ENCODE measurements around the gene ANTXR1. TPM values are rescaled to one million over a fixed set of nuclear protein-coding genes. Genes with fewer than 3 reads are reported as not detected.

The ANTXR1 gene
- total RNA-seq, 1 experiment from 2014 or later = 0.66 TPM

DNA sequence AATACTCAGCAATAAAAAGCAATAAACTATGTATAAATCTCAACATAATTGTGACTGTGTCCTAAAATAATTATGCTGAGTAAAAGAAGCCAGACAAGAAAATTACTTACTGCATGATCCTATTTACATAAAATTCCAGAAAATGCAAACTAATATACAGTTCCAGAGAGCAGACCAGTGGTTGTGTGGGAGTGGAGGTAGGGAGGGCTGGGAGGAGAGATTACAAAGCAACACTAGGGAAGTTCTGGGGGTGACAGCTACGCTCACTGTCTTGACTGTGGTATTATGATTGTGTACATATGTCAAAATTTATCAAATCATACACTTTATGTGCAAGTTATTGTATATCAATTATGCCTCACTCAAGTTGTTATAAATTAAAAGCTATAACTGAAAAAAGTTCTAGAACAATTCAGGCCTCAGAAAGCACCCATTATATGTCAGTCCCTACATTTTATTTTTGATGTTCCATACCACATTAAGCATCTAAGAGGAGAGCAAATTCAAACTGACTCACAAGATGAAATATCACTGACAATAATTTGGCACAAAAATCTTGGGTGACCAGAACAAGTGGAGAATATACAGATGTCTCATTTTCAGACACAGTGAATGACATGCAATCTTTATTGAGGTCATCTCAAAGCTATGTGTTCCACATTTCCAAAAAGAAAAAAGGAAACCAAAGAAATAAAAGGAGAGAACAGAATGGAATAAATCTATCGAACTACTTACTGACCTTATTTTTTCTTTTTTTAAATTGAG lies 85.1 kb downstream of the ANTXR1 start:
- no peak overlapping the region for H3K4me3 Mint-ChIP-seq (ENCODE audit: low read depth, unreplicated experiment)
- no peak for DNase-seq
- no peak for TF ChIP-seq CTCF (IDR thresholded peaks at IDR 0.05; ENCODE audit: unreplicated experiment)
- no peak overlapping the region for H3K27ac Mint-ChIP-seq (ENCODE audit: unreplicated experiment)
- CTCF ChIA-PET = interaction anchor here (0.6 kb wide), 2 partner anchors 335 to 976 kb away, joined by 3 to 4 read pairs; no protein-coding TSS in a partner anchor
- no TSS peak for BruUV-seq (replicated peaks)
- peaks cover 39% of the 10 kb centered on the region for H3K27me3 Mint-ChIP-seq (ENCODE audit: unreplicated experiment)
- no peaks in the 10 kb centered on the region for H3K9me3 Mint-ChIP-seq (ENCODE audit: low read depth, unreplicated experiment)
- no peaks in the 10 kb centered on the region for H3K36me3 Mint-ChIP-seq (ENCODE audit: insufficient read depth, unreplicated experiment)
- intact Hi-C loops (cut with micrococcal nuclease; ENCODE audit: unreplicated experiment) = no loop called here
- H3K4me1 Mint-ChIP-seq (ENCODE audit: low read depth, unreplicated experiment) = no peaks in the 10 kb centered on the region

DNA sequence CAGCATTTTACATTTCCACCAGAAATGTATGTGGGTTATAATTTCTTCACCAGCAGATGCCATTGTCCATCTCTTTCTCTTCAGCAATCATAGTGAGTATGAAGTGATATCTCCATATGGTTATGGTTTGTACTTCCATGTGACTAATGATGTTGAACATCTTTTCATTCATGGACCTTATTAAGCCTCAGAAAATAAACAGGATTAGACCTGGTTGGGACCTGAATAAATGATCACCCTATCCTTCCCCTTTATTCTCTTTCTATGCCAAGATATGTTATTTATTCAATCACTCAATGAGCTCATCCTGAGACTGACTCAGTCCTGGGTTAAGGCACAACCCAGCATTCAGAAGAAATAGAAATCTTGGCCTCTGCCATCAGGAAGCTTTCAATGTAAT lies 86.6 kb downstream of the ANTXR1 start:
- no TSS peak for BruUV-seq (replicated peaks)
- Mint-ChIP-seq H3K27me3 (ENCODE audit: unreplicated experiment) (peaks cover 39% of the 10 kb centered on the region), H3K4me1 (ENCODE audit: low read depth, unreplicated experiment) (no peaks in the 10 kb centered on the region), H3K36me3 (ENCODE audit: insufficient read depth, unreplicated experiment) (no peaks in the 10 kb centered on the region), H3K9me3 (ENCODE audit: low read depth, unreplicated experiment) (no peaks in the 10 kb centered on the region), H3K27ac (ENCODE audit: unreplicated experiment) (no peak overlapping the region), H3K4me3 (ENCODE audit: low read depth, unreplicated experiment) (no peak overlapping the region)
- intact Hi-C loops (cut with micrococcal nuclease; ENCODE audit: unreplicated experiment) = no loop called here
- CTCF ChIA-PET = no interaction called here
- no peak for TF ChIP-seq CTCF (IDR thresholded peaks at IDR 0.05; ENCODE audit: unreplicated experiment)
- DNase-seq = no peak

- Mint-ChIP-seq H3K9me3 (ENCODE audit: low read depth, unreplicated experiment) (no peaks in the 10 kb centered on the region), H3K27ac (ENCODE audit: unreplicated experiment) (no peak overlapping the region), H3K27me3 (ENCODE audit: unreplicated experiment) (peaks cover 33% of the 10 kb centered on the region), H3K36me3 (ENCODE audit: insufficient read depth, unreplicated experiment) (no peaks in the 10 kb centered on the region), H3K4me3 (ENCODE audit: low read depth, unreplicated experiment) (no peak overlapping the region), H3K4me1 (ENCODE audit: low read depth, unreplicated experiment) (no peaks in the 10 kb centered on the region)
- DNase-seq = no peak
- no TSS peak for BruUV-seq (replicated peaks)
- intact Hi-C loops (cut with micrococcal nuclease; ENCODE audit: unreplicated experiment) = no loop called here
- CTCF ChIA-PET = no interaction called here
- TF ChIP-seq CTCF (IDR thresholded peaks at IDR 0.05; ENCODE audit: unreplicated experiment) = no peak
These were observed 87.3 kb downstream of the ANTXR1 start for GRCh38 chr2:69100220-69100723.

GRCh38 chr2:69102041-69102593 lies 89.1 kb downstream of the ANTXR1 start:
- no peak overlapping the region for H3K27ac Mint-ChIP-seq (ENCODE audit: unreplicated experiment)
- CTCF ChIA-PET = no interaction called here
- TF ChIP-seq CTCF (IDR thresholded peaks at IDR 0.05; ENCODE audit: unreplicated experiment) = no peak
- H3K9me3 Mint-ChIP-seq (ENCODE audit: low read depth, unreplicated experiment) = no peaks in the 10 kb centered on the region
- BruUV-seq (replicated peaks) = no TSS peak
- no peak for DNase-seq
- intact Hi-C loops (cut with micrococcal nuclease; ENCODE audit: unreplicated experiment) = no loop called here
- H3K4me1 Mint-ChIP-seq (ENCODE audit: low read depth, unreplicated experiment) = no peaks in the 10 kb centered on the region
- H3K36me3 Mint-ChIP-seq (ENCODE audit: insufficient read depth, unreplicated experiment) = no peaks in the 10 kb centered on the region
- H3K27me3 Mint-ChIP-seq (ENCODE audit: unreplicated experiment) = peaks cover 38% of the 10 kb centered on the region
- no peak overlapping the region for H3K4me3 Mint-ChIP-seq (ENCODE audit: low read depth, unreplicated experiment)

Measured in Calu3 (cell line).